Retinal pigment epithelial cell (primary cell): ENCODE results near the gene ZFP57.

Source experiments
- DNase-seq: peaks from one replicate; pipeline ENCODE4 v3.0.0-alpha.2; 2010; ENCODE audit warnings: low read depth
- H3K4me3 ChIP-seq: 2 replicates; pipeline ENCODE4 v1.5.1; 2011; ENCODE audit warnings: mild to moderate bottlenecking, low read length, control low read depth, moderate library complexity
- TF ChIP-seq, protein P1 (sequence below): conservative IDR thresholded peaks from 2 replicates; pipeline ENCODE4 v1.5.1; 2011; ENCODE audit warnings: low read depth, low read length, control low read depth, inconsistent platforms

ZFP57 gene

GRCh38 chr6:29694637-29695036 is 13.7 kb upstream of the ZFP57 start:
- no peak overlapping the region for H3K4me3 ChIP-seq
- TF ChIP-seq, protein P1, sequence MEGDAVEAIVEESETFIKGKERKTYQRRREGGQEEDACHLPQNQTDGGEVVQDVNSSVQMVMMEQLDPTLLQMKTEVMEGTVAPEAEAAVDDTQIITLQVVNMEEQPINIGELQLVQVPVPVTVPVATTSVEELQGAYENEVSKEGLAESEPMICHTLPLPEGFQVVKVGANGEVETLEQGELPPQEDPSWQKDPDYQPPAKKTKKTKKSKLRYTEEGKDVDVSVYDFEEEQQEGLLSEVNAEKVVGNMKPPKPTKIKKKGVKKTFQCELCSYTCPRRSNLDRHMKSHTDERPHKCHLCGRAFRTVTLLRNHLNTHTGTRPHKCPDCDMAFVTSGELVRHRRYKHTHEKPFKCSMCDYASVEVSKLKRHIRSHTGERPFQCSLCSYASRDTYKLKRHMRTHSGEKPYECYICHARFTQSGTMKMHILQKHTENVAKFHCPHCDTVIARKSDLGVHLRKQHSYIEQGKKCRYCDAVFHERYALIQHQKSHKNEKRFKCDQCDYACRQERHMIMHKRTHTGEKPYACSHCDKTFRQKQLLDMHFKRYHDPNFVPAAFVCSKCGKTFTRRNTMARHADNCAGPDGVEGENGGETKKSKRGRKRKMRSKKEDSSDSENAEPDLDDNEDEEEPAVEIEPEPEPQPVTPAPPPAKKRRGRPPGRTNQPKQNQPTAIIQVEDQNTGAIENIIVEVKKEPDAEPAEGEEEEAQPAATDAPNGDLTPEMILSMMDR: no peak
- DNase-seq: no peak

DNA sequence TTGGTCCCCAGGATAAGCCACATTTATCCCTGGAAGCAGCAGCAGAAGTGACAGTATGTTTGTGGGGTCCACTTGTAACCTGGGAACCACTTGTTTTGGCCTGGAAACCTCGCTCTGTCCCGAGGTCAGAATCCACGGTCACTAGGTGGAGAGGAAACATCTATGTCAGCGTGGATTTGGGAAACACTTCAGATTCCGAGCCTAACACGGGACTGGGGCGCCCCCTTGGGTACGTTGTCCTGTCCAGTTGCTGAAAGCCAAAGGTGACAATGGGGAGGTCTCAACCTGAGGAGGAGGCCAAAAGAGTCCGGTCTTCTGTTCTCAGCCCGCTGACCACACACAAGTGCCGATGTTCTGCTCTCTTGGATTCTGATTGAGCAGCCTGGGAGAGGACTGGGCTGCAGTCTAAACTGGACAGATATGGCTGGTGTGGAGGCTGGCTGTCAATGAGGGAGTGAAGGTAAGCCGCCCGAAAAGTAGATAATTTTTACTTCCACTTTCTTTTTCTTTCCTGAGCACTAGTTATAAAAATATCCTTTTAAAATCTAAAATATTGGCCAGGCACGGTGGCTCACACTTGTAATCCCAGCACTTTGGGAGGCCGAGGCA is 4.9 kb upstream of the ZFP57 start:
- DNase-seq: no peak
- H3K4me3 ChIP-seq: no peak overlapping the region
- TF ChIP-seq, protein P1: no peak

- DNase-seq: no peak
- TF ChIP-seq, protein P1: no peak
- H3K4me3 ChIP-seq: no peak overlapping the region
Measured at GRCh38 chr6:29681811-29682210, 859 bp upstream of the ZFP57 start.

GRCh38 chr6:29680416-29680815 is 536 bp downstream of the ZFP57 start:
- no peak for DNase-seq
- TF ChIP-seq, protein P1: no peak
- no peak overlapping the region for H3K4me3 ChIP-seq

DNA sequence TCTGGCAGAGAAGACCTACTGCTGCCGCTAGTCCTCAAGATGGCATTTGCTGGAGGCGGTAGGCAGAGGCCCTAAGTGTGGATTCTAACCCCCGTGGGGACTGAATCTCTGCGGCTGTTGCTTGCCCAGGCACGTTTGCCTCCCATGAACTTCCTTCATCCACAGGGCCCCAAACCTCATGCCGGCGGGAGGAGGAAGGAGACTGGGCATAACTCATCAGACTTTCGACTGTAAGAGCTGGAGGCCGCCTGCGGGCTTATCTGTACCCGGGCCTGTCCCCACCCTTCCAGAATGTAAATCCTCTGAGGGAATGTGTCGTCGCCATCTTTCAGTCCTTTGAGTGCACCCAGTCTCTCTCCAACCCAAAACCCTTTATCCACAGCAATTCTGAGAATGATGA is 990 bp downstream of the ZFP57 start:
- DNase-seq: no peak
- no peak overlapping the region for H3K4me3 ChIP-seq
- TF ChIP-seq, protein P1: no peak

GRCh38 chr6:29678114-29678513 is 2.8 kb downstream of the ZFP57 start:
- TF ChIP-seq, protein P1: no peak
- DNase-seq: no peak
- no peak overlapping the region for H3K4me3 ChIP-seq

DNA sequence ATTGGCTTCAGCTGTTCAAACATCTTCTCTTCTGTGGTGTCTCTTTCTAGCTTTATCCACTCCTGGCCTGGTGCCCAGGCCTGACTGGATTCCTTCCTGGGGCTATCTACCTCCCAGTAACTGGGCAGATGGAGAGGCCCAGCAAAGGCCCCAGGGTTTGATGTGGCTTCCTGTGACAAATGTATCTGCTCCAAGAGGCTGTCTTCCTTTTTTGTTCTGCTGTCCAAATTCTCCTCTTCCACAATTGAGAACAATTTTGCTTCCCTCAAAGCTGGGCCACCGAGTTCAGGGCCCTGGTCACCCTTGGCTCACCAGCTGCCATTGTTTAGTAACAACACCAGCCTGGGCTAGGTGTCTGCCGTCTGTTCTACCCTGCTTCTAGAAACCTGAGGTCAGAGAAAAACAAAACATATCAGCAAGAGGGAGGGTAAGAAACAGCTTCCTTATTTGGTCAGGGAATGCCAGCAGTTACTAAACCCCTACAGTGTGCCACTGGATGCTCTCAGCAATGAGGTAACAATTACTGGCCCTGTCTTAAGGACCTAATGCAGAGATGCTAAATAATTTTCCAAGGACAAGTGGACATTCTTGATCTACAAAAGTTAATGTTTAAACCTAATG is 3.9 kb downstream of the ZFP57 start:
- no peak overlapping the region for H3K4me3 ChIP-seq
- no peak for DNase-seq
- TF ChIP-seq, protein P1: no peak
